HG03575 (cell line): ENCODE data around the gene NPHS1.
"Not testable (repeated sequence)": the region's sequence is repeated elsewhere in the genome, so short reads cannot be mapped to it uniquely, and the experiment has no call there.

Source experiments
- ATAC-seq: cut with Tn5 transposase; IDR thresholded peaks from one replicate; pipeline ENCODE4 v1.9.1; 2021; ENCODE audit not compliant: unreplicated experiment, insufficient number of reproducible peaks, low FRiP score; ENCODE audit errors: extremely low read depth

NPHS1 gene, protein sequence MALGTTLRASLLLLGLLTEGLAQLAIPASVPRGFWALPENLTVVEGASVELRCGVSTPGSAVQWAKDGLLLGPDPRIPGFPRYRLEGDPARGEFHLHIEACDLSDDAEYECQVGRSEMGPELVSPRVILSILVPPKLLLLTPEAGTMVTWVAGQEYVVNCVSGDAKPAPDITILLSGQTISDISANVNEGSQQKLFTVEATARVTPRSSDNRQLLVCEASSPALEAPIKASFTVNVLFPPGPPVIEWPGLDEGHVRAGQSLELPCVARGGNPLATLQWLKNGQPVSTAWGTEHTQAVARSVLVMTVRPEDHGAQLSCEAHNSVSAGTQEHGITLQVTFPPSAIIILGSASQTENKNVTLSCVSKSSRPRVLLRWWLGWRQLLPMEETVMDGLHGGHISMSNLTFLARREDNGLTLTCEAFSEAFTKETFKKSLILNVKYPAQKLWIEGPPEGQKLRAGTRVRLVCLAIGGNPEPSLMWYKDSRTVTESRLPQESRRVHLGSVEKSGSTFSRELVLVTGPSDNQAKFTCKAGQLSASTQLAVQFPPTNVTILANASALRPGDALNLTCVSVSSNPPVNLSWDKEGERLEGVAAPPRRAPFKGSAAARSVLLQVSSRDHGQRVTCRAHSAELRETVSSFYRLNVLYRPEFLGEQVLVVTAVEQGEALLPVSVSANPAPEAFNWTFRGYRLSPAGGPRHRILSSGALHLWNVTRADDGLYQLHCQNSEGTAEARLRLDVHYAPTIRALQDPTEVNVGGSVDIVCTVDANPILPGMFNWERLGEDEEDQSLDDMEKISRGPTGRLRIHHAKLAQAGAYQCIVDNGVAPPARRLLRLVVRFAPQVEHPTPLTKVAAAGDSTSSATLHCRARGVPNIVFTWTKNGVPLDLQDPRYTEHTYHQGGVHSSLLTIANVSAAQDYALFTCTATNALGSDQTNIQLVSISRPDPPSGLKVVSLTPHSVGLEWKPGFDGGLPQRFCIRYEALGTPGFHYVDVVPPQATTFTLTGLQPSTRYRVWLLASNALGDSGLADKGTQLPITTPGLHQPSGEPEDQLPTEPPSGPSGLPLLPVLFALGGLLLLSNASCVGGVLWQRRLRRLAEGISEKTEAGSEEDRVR (N-terminal part only)

DNA sequence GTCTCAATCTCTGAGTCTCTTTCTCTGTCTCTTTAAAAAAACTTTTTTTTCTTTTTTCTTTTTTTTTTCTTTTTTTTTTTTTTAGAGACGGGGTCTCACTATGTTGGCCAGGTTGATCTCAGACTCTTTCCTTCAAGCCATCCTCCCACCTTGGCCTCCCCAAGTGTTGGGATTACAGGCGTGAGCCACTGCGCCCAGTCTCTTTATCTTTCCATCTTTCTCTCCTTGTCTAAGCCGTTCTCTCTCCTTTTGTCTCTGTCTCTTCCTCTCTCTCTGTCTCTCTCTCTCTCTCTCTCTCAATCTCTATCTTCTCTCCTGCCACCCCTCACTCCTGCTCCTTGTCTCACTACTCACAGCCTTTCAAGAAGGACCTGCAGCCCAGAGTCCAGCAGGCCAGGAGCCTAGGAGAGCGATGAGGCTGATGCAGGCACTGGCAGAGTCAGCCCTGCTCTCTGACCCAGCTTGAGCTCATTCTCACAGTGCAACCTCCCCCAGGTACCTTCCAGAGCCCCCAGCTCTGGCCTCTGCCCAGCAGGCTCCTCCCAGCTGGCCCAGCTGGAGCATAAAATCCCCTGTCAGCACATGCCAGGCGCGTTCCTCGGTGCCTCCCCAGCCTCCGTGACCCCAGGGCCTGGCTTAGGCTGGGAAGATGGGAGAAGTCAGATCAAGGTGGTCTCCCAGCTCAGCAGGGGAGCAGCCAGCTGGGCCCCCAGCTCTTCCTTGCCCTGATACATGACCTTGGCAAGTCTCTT is at the start of gene NPHS1:
Gene NPHS1, minus strand, starts transcription at position 476 of the 752 bp plus-strand sequence. CDS start 667 bp downstream, outside the sequence.
- ATAC-seq = no peak

- no peak for ATAC-seq
Measured at GRCh38 chr19:35901055-35901644, 48.8 kb upstream of the NPHS1 start.

DNA sequence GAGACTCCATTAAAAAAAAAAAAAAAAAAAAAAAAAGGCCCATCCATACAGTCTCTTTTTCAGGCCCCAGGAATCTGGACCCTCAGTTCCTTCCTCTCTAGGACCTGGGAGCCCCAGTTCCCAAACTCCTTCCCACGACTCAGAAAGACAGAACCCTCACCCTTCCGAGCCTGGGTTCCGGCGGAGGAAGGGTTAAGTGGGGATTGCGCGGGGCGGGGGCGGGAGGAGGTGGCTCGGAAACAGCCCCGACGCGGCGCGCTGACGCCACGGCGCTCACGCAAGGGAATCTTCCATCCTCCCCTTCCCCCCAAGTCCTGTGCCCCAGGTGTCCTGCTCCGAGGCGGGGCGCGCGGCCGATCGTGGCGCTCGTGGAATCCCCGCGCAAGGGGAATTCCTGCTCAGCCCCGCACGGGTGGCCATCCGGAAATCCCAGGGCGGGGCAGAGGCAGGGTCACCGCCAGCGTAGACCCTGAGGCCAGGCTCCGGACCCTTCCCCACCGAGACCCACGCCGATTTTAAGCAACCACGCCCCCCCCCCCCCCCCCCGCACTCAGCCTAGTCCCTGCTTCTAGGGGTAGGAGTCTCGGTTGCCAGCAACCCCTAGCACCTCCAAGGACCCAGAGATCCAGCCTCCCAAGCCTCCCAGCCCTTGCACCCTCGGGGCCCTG is 47.4 kb upstream of the NPHS1 start:
- no peak for ATAC-seq

DNA sequence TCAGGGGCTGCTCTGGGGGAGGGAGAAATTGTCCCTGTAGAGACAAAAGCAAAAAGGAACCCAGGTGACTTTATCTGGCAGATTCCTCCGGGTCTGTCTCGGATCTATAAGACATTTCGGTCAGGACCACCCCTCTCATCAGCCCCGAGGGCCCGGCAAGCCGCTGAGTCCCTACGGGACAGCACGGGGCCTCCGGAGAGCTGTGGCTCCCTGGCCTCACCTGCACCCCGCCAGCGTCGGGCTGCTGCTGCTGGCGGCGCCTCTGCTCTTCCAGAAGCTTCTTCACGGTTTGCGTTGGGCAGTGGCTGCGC is 46.1 kb upstream of the NPHS1 start:
- no peak for ATAC-seq

- ATAC-seq = no peak
Measured at GRCh38 chr19:35897706-35898451, 45.6 kb upstream of the NPHS1 start.

GRCh38 chr19:35896643-35897040 is 44.3 kb upstream of the NPHS1 start:
- ATAC-seq = no peak

DNA sequence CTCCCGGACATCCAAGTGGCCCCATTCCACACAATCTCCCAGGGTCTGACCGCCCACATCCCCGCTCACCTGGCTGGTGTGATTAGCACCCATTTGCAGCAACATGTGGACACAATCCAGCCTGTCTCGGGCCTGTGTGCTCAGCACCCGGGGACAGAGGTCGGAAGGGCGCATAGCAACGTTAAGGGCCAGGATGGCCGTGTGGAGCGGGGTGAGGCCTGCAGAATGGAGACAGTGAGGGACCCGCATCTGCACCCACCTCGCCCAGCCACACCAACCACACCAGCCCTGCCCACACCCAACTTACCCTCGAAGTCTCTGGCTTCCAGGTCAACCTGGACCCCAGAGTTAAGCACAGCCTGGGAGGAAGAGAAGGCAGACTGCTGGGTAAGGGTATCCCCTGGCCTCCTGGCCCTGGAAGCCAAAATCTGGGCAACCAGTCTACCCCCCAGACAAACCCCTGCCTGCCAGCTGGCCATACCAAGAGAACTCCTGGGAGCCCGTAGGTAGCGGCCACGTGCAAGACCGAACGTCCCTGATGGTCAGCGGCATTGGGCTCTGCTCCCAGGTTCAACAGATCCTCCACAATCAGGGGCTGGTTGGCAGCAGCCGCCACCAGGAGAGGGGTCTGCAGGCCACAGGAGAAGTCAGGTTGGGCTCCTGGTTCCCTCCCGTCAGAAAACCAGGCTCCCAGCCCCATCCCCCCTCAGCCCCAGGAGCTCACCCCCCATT is 43.8 kb upstream of the NPHS1 start:
- ATAC-seq = no peak

DNA sequence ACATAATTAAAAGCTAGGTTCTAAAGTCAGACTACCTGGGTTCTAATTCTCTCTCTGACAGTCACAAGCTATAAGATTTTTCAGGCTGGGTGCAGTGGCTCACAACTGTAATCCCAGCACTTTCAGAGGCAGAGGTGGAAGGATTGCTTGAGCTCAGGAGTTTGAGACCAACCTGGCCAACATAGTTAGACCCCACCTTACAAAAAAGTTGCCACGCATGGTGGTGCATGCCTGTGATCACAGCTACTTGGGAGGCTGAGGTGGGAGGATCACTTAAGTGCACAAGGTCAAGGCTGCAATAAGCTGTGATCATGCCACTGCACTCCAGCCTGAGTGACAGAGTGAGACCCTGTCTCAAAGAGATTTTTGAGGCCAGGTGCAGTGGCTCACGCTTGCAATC is 42.0 kb upstream of the NPHS1 start:
- ATAC-seq = no peak

GRCh38 chr19:35891819-35892218 is 39.5 kb upstream of the NPHS1 start:
- ATAC-seq = not testable (repeated sequence)

- no peak for ATAC-seq
Measured at GRCh38 chr19:35890113-35890650, 37.9 kb upstream of the NPHS1 start.

DNA sequence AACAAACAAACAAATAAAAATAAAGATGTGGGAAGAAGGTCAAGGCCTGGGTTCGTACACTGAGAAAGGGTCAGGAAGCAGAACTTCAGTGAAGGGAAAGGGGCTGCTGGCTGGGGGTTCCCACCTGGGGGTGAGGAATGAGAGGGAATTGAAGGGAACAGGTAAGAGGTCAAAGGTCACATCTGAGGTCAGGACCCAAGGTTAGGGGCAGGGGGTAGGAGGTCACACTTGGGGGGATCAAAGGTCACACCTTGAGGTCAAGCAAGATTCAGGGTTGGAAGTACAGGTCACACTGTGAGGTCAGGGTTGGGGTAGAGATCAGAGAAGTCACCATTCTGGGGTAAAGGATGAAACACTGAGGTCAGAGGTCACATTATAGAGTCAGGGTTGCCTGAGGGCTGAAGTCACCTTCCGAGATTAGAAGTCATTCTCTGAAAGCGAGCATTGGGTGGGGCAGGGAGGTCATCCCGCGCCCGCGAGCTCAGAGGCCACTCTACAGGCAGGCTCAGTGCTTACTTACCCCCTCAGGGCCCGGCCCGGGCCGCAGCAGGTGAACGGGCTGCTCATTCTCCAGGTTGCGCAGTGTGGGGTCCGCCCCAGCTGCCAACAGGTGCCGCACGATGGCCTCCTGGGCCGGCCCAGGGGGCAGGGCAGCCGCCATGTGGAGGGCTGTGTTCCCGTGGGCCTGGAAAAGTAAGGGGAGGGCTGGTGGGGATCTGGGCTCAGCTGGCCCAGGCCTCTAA is 37.2 kb upstream of the NPHS1 start:
- no peak for ATAC-seq

DNA sequence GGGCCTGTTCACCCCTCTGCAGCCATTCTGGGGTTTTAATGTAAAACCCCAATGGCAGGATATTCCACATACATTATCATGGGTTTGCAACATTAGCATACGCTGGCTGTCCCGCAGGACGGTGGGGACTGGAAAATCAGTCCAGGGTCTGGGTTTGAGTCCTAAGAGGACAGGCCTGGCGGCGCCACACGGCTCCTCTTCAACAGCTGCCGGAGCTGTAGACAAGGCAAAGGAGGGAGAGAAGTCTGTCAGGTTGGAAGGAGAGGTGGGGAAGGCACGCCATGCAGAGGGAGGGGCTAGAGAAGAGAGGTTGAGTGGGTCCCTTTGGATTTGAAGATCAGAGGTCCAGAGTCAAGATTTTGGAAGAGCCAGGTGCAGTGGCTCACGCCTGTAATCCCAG is 36.1 kb upstream of the NPHS1 start:
- no peak for ATAC-seq

DNA sequence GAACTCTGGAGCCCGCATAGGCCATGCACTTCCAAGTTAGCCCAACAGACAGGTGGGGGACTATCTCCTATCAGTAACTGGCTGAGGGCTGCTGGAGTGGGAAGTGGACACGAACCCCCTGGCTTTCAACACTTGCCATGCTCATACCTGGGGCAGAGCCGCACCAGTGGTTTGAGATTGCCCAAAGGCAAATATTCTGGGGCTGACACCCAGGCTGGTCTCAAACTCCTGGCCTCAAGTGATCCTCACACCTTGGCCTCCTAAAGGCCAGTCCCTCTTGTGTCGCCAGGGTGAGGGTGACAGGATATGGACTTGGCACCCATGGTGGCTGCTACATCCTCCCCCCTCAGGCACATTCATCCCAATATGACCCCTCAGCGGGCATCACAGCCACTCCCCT is 34.9 kb upstream of the NPHS1 start:
- no peak for ATAC-seq

DNA sequence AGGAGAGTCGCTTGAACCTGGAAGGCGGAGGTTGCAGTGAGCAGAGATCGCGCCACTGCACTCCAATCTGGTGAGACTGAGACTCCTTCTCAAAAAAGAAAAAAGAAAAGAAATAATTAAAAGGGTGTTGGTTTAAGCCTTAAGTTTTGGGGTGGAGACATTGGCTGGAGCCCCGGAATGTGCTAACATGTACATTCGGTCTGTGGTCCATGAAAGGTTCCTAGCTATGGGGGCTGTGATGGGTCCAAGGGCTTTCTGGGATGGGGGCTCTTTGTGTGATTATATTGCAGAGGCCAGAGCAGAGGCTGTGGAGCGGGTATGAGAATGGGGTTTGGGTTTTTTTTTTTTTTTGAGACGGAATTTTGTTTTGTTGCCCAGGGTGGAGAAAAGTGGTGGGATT is 33.6 kb upstream of the NPHS1 start:
- no peak for ATAC-seq

GRCh38 chr19:35885225-35885738 is 33.0 kb upstream of the NPHS1 start:
- no peak for ATAC-seq

DNA sequence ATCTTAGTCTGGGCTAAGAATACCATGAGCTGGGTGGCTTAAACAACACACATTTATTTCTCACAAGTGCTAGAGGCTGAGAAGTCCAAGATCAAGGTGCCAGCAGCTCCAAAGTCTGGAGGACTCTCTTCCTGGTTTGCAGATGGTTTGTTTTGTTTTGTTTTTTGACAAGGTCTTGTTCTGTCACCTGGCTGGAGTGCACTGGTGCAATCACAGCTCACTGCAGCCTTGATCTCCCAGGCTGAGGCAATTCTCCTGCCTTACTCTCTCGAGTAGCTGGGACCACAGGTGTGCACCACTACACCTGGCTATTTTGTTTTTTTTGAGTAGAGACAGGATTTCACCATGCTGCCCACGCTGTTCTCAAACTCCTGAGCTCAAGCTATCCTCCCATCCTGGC is 31.6 kb upstream of the NPHS1 start:
- no peak for ATAC-seq
